ENCODE data around the gene PLAGL1.

- TF ChIP-seq EZH2 (IDR thresholded peaks at IDR 0.05; ENCODE audit: borderline replicate concordance, low read depth, low read length, poor library complexity, severe bottlenecking) = no peak
- TF ChIP-seq, protein P1, sequence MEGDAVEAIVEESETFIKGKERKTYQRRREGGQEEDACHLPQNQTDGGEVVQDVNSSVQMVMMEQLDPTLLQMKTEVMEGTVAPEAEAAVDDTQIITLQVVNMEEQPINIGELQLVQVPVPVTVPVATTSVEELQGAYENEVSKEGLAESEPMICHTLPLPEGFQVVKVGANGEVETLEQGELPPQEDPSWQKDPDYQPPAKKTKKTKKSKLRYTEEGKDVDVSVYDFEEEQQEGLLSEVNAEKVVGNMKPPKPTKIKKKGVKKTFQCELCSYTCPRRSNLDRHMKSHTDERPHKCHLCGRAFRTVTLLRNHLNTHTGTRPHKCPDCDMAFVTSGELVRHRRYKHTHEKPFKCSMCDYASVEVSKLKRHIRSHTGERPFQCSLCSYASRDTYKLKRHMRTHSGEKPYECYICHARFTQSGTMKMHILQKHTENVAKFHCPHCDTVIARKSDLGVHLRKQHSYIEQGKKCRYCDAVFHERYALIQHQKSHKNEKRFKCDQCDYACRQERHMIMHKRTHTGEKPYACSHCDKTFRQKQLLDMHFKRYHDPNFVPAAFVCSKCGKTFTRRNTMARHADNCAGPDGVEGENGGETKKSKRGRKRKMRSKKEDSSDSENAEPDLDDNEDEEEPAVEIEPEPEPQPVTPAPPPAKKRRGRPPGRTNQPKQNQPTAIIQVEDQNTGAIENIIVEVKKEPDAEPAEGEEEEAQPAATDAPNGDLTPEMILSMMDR (conservative IDR thresholded peaks at IDR 0.05; ENCODE audit: low read depth, low read length) = no peak
Observed at GRCh38 chr6:143911028-143911427, 97.0 kb downstream of the PLAGL1 start.

Data from A673 (cell line).